Cardiac fibroblast (primary cell): ENCODE data around the gene LRFN2.

Experiments
- DNase-seq, 2 donors: peaks; one replicate each; pipeline versions ENCODE4 v3.0.0 to v3.0.0-alpha.2; 2010; ENCODE audit warnings: low read depth in 2 of 2
- H3K4me3 ChIP-seq, 2 donors: replicated peaks in 1 of 2; 1 replicate in 1 of 2; 2 replicates in 1 of 2; pipeline ENCODE4 v1.5.1; 2011; ENCODE audit warnings: low read depth in 2 of 2, low read length in 2 of 2, mild to moderate bottlenecking in 2 of 2, moderate library complexity in 1 of 2
- CTCF ChIP-seq: IDR thresholded peaks from one replicate; pipeline ENCODE4 v1.5.1; 2011; ENCODE audit warnings: low read depth, mild to moderate bottlenecking, low read length, inconsistent platforms

The LRFN2 gene

GRCh38 chr6:40356242-40356910, 230.8 kb downstream of the LRFN2 start:
- H3K4me3 ChIP-seq: no peak overlapping the region
- no peak for TF ChIP-seq CTCF
- DNase-seq: no peak

GRCh38 chr6:40355532-40355931, 231.6 kb downstream of the LRFN2 start:
- no peak for DNase-seq
- no peak for TF ChIP-seq CTCF

GRCh38 chr6:40355066-40355465, 232.1 kb downstream of the LRFN2 start:
- TF ChIP-seq CTCF: no peak
- H3K4me3 ChIP-seq: no peak overlapping the region
- DNase-seq: no peak

More at GRCh38 chr6:40355532-40355931, 231.6 kb downstream of the LRFN2 start:
- no peak overlapping the region for H3K4me3 ChIP-seq

- TF ChIP-seq CTCF: no peak
- no peak for DNase-seq
- H3K4me3 ChIP-seq: no peak overlapping the region
These were observed 233.2 kb downstream of the LRFN2 start for GRCh38 chr6:40353967-40354452.

- no peak overlapping the region for H3K4me3 ChIP-seq
- TF ChIP-seq CTCF: no peak
- no peak for DNase-seq
These were observed 233.8 kb downstream of the LRFN2 start for GRCh38 chr6:40353197-40353966.

GRCh38 chr6:40352527-40353170, 234.5 kb downstream of the LRFN2 start:
- TF ChIP-seq CTCF: no peak
- H3K4me3 ChIP-seq: no peak overlapping the region
- DNase-seq: no peak
